ENCODE results near the gene EVL.

The EVL gene

DNA sequence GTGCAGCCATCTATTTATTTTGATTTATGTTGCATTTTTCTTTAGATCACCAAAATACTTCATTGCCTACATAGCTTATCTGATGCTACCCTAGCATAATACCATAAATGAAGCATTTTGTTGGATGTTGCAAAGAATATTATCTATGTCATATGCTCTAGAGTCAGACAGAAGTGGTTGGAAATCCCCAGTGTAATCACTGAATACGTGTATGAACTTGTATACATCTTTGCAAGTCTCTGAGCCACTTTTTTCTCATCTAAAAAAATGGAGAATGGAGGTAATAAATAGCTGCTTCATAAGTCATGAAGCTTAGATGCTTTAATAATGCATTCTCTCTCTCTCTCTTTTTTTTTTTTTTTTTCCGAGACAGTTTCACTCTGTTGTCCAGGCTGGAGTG, 18.5 kb downstream of the EVL start:
- no peak for DNase-seq (ENCODE audit: low read depth in 2 of 2)

DNA sequence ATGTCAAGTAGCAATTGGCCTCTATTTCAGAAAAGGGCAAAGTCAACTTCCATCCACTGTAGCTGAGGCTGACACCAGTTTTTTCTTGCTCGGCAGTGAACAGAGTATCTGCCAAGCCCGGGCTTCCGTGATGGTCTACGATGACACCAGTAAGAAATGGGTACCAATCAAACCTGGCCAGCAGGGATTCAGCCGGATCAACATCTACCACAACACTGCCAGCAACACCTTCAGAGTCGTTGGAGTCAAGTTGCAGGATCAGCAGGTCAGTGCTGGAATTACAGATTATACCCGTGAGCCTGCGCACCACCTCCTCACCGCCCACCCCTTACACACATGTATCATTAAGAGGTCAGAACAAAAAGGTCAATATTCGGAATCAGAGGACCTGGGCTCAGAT, 19.4 kb downstream of the EVL start:
- DNase-seq (ENCODE audit: low read depth in 2 of 2), result no peak

DNA sequence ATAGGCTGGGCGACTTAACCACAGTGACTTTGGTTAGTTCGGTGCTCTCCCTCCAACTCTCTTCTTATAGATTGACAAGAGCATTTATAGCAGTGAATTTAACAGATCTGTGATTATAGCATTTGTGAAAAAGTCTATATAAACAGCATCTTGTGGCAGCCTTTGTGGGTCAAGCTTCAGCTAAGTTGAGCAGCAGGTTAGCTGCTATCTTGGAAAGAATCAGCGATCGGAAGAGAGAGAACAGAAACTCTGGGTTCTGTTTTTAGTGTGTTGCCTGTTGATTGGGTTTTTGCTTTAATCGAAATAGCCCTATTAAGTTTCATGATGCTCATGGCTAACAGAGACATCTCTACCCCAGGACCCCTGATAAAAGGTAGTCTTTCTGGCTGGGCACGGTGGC, 20.2 kb downstream of the EVL start:
- DNase-seq (ENCODE audit: low read depth in 2 of 2), result no peak

DNA sequence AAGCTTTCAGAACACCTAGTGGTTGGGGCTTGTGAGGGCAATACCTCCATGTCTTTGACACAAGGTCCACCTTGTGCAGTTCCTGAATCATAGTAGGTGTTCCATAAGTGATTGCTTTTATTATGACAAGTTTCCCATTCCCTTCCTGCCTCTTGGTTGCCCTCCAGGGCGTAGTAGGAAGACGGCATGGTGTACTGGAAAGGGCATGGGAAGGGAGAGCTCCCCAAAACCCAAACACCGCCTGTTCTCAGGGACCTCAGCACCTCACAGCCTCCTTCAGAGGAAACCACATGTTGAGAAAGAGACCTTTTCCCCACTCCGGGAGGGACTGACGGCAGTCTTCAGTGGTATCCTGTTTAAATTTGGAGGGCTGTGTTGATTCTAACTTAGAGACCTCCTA, 21.1 kb downstream of the EVL start:
- DNase-seq (ENCODE audit: low read depth in 2 of 2), result no peak

DNA sequence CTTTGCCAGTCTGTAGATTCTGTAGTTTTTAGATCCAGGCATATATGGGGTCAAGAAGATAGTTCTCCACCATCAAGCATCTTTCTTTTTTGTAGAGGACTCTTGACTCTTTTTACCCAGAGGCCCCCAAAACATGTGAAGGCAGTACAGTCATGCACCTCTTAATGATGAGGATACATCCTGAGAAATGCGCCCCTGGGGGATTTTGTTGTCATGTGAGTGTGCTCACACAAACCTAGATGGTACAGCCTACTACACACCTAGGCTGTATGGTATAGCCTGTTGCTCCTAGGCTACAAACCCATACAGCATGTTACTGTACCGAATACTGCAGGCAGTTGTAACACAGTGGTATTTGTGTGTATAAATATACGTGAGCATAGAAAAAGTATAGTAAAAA, 23.0 kb downstream of the EVL start:
- no peak for DNase-seq (ENCODE audit: low read depth in 2 of 2)

DNA sequence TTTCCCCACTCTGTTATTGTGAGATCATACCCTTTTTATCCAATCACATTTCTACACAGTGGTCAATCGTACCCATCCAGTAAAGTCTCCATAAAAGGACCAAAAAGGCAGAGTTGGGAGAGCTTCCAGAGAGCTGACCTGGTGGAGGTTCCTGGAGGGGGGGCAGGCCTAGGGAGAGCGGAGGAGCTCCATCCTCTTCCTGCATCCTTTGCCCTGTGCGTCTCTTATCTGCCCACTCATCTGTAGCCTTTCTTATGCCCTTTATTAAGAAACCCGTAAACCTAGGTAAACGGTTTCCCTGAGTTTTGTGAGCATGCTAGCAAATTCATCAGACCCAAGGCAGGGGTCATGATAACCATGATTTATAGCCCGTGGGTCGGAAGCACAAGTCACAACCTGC, 26.2 kb downstream of the EVL start:
- no peak for DNase-seq (ENCODE audit: low read depth in 2 of 2)

DNA sequence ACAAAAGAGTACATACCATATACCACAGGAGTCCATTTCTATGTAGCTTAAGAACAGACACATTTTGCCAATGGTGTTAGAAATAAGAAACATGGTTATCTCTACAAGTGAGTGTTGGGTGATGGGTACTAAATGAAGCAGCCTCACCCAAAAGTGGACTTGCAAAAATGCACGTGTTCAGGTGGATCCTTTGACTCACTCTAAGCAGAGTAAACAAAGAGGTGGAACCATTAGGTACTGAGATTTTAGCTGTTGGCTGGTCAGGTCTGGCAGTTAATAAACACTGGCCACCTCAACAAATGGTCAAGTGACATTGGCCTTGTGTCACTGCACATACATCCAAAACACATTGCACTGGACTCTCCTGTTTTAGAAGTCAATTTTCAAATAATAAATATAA, 27.6 kb downstream of the EVL start:
- no peak for DNase-seq (ENCODE audit: low read depth in 2 of 2)

DNA sequence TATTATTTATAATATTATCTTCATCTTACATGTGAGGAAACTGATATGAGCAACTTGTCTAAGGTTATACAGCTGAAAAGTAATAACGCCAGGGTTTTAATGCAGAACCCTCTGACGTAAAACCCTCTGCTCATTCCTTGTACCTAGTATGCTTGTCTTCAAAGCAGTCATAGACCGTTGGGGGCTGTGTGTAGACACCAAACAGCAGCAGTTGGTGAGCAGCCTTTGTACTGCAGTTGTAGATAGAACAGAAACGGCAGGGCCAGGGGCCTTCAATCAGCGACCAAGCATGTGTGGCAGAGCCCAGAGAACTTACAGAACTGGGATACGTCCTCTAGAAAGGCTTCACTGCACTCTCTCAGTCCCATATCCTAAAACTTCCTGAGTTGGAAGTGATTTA, 28.1 kb downstream of the EVL start:
- DNase-seq (ENCODE audit: low read depth in 2 of 2), result no peak

DNA sequence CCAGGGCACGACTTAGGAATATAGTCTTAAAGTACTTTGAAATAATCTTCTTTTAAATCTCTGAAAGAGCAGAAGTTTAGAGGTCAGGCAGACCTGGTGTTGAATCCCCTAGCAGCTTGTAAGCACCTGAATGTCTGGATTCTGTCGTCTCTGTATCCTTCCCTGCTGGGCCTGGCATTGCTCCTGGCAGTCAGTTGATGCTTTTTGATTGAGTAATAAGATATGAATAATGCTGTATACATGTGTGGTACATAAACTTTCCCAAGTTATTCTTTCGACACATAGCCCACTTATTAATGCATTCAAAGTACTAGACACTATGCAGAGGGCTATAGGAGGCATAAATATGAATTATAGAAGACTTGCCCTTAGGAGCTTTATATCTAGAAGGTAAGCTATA, 31.4 kb downstream of the EVL start:
- DNase-seq (ENCODE audit: low read depth in 2 of 2), result no peak

DNA sequence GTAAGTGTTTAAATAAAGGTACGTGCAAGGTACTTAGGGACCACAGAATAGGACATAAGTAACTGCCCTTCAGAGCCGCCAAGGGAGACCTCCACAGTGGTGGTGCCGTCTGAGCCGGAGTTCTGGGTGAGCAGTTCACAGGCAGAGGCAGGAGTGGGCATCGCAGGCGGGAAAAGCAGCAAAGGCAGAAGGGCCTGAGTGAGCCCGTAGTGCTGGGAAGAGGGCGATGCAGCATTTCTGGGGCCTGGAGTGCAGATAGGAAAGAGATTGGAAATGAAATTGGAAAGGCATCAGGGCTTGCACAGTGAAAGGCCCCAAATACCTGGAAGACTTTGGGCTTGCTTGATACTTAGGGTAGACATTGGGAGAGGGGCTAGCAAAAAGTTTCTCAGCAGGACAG, 32.9 kb downstream of the EVL start:
- DNase-seq (ENCODE audit: low read depth in 2 of 2), result no peak

DNA sequence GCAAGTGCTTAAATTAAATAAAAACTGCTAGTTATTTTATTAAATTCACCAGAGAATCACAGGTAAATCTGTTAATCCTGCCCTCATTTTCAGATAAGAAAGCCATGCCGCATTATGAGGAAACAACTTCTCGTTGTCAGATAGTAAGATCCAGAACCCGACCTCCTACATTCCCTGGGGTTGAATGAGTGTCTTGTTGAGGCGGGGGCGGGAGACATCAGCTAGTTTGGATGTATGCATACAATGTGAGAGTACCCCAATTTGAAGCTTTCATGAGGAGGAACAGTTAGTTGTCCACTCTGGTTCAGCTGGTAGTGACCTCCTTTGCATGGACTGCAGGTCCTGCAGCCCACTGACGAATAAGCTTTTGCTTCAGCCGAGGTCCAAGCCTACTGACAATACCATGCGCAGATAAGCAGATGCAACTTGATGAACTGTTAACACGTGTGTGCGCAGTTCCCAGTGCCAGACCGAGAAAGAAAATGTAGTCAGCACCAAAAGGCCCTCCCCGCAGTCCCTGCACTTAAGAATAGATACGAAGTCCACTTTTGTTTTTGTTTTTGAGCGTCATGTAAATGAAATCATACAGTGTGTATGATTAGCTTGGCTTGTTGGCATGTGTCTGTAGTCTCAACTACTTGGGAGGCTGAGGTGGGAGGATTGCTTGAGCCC, 34.9 kb downstream of the EVL start:
- DNase-seq (ENCODE audit: low read depth in 2 of 2), result no peak

DNA sequence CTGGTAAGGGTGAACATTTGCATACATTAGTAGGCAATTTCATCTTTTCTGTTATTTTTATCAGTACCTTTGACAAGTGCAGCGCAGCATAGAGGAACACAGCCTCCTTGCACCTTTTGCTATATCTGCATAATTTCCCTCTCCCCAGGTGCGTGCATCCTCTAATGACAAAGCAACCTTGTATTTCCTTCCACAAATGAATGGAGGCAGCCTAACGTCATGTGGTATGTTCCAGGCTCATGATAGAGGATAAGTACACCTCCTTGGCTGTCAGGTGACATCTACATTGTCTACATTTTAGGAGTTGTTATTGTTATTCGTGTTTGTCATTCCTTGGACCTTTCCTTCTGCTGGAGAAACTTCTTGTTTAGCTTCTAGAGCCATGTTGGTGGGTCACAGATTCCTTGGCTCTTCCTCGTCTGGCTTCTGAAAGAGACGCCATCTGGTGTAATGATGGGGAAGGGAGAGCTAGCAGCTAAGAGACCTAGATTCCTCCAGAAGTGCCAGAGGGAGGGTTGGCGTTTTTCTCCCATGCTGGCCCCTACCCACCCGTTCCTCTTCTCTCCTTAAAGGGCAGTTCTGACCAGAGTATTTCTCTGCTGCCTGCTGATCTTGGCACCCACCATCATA, 37.0 kb downstream of the EVL start:
- DNase-seq (ENCODE audit: low read depth in 2 of 2), result no peak

DNA sequence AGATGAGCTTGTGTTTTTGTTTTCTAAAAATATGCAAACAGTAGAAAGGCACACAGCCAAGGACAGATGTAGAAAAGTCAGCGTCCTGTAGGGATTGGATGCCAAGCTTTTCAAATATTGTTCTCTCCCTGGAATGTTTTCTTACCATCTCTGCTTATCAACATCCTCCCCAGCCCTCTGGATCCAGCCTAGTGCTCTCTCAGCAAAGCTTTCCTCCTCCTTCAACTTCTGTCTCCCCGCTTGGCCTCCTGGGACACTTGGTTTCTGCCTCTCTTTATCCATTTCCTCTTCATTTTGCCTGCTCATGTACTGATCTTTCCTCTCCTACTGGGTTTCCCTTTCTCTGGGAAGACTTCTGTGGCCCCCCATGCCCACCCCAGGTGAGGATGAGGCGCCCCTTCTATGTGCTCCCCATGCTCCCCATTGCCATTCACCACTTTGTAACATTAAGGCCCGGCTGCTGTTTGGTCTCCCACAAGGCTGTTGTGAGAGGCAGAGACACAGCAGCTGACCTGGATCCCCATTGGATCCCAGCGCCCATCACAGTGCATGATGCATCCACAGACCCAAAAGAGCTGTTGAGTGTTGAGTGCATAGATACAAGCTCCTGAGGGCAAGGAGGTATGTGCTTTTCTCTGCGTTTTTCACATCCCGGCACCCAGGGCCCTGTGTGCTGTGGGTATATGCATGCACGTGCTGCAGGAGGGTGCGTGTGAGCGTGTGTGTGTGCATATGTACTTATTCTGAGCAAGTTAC, 38.2 kb downstream of the EVL start:
- no peak for DNase-seq (ENCODE audit: low read depth in 2 of 2)

DNA sequence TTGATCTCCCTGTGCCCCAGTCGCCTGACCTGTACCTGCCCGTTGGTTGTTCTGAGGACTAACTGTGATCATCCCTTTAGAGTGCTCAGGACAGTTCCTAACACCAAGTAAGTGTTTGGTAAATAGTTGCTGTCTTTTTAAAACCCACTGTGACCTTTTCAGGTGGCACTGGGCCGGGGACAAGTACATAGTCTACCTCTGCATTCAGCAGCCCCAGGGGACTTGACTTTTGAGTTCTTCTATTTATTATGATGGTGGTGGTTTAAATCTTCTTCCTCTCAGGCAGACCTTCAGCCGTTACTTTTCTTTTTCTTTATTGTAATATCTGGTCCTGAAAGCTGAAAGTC, 38.8 kb downstream of the EVL start:
- DNase-seq (ENCODE audit: low read depth in 2 of 2), result no peak

DNA sequence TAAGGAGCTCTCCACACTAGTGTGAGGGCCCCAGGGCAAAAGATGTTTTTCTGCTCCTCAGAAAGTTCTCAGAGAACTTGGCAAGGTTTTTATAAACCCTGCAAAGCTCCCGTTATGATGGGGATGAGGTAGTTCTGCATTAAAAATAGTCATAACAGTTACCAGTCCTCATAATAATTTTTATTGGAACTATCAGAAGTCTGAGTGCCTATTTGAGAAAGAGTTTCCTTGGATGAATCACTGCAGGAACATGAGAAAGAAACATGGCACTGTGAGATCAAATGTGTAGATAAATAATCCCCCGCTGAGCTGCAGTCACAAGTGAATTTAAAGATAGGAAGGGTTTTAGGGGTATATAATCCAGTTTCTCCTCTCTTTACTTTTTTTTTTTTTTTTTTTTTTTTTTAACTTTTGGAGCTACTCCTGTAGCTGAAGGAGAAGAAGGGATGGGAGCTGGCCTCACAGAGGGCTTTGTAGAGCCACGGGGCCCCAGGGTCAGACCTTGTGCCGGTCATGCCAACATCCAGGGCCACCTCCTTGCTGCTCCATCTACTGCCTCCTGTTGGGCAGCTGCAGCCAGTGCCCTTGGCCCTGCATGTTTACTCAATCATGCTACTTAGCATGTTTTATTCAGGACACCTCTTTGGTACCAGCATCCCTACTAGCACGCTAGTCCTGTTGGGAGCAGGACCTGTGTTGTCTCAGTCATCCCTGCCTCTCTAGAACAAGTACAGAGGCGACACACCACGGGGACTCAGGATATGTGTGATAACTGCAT, 39.5 kb downstream of the EVL start:
- DNase-seq (ENCODE audit: low read depth in 2 of 2), result no peak

DNA sequence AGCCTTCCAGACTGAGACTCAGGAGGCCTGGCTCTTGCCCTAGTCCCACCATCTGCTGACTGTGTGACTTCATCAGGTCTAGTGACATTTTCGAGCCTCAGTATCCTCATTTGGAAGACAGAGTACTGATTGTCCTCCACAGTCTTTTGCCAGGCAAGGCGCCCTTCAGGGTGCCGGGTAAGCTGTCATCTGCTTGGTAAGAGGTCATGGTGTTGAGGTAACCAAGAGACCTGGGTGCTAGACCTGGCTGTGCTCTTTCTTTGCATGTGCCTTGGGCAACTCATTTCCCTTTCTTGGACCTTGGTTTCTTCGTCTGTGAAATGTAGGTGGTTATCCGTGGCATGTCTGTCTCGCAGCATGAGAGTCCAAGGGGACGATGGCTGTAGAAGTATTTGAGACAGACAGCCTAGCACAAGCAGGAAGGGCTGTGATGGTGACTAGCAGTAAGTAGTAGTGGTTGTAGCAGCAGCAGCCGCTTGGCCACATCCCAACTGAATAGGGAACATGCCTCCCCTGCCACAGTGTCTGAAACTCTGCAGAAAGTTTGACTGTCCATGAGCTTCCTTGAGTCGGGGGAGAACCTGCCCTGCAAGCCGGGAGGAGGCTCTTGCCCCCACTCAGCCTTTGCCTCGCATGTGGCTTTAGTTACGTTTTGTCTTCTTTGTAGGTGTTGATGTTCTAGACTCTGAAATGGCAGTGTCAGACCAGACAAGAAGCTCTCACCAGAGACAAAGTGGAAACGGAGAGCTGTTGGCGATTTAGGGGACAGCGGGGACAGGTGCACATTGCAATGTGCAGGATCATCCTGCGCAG, 40.3 kb downstream of the EVL start:
- DNase-seq (ENCODE audit: low read depth in 2 of 2), result no peak

DNA sequence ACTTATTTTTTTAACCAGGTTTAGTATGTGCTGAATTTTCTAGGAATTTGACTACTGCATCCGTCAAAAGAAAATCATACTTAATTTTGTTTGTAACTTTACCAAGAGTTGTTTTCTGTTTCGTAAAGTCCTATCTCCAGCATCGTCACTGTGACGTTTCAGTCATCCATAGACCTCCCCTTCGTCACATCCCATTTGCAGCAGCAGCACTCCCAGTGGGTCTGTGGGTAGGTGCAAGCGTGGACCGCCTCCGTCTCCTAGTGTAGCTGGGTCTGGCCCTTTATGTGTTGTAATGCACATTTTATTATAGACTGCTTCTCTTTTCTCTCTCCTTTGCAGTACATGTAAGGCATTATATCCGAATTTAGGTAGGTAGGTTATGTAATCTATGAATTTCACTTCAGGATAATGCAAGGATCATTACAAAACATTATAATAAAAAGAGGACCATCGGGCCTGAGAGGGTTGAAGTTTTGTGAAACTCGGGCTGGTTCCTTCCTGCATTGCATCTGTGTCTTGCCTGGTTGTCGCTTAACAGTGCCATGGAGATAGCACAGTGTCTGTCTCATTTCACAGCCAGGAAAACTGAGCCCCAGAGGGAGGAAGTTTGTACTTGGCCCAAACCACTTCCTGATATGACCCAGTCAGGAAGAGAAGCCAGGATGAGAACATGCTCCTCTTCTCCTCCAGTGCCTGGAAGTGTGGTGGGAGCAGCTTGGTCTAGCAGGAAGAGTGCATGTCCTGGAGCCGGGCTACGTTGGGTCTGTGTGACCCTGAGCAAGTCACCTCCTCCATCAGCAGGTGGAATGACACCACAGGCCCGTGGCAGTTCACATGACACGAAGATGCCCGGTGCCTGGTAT, 41.3 kb downstream of the EVL start:
- DNase-seq (ENCODE audit: low read depth in 2 of 2), result peak in 1 of 2 donors; percentile 33

DNA sequence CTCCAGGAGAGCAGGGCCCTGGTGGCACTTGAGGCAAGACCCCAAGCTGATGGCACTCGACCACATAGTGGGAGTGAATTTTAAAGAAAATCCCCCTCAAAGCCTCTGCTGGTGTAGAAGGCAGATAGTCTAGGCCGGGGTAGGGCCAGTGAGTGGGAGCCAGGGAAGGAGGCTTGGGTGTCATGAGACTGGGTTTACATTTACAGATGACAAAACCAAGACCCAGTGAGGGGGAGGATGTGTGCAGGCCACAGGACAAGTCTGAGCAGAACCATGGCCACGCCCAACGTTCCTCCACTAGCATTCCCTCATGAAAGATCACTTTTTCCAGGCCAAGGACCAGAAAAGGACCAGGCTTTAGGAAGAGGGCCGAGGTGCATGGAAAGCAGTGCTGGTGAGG, 42.0 kb downstream of the EVL start:
- DNase-seq (ENCODE audit: low read depth in 2 of 2), result no peak

DNA sequence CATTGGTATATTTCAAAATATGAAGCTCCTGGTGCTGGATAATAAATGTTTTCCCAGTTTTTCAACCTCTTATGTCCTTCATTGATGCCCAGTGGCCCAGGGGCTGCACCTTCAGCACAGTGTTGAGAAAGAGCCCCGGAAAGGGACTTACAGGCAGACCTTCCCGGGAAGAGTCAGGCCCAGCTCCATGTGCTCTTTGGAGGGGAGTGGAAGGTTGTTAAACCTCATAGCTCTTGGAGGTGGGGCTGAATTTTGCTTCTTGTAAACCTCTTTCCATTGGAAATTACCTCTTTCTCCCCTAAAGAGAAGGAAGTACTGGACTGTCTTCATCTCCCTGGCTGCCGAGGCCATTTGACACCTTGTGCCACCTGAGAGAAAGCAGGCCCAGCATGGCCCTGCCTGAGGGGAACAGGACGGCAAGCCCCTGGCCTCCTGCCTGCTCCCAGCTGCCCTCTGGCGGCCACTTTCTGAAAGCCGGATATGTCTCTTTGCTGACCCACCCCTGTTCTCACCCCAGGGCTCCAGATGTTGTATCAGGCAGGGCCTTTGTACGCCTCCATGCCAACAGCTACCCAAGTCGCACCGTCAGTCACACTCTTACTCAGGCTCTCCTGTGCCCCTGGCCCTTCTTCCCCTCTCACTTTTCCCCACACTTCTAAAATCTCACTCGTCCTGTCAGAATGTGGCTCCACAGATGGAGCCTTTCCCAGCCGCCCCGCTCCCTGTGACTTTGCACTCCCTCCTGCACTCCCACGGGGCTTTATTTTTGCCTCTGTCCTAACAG, 43.0 kb downstream of the EVL start:
- peak; percentile 84 to 88 for DNase-seq (ENCODE audit: low read depth in 2 of 2)
